K562 (cell line): Measurements from ENCODE around the gene HIVEP3. TPM values are rescaled to one million over a fixed set of nuclear protein-coding genes. Genes with fewer than 3 reads are reported as not detected.

Experiments
- ATAC-seq: fragments of 200-7000 bp; cut with Tn5 transposase; 3 replicates; pipeline ENCODE4 v1.9.1; 2020; ENCODE audit warnings: moderate library complexity
- BruUV-seq: library from RNA; stranded (reverse); fragments of 400-500 nt; replicated peaks from 2 replicates; lab custom pipeline; 2021; lab: Mats Ljungman, UMichigan
- CTCF ChIA-PET: fragments of 300-600 bp; formaldehyde crosslinking; extraction: SDS; loops from one replicate; lab custom pipeline; 2021; ENCODE audit warnings: low intra/inter-chr PET ratio; lab: Yijun Ruan, JAX
- POLR2A ChIA-PET: fragments of 300-600, 350-650 bp; sonication (Branson Sonifier 250); formaldehyde crosslinking; extraction: SDS; loops from one replicate; lab custom pipeline; 2021; ENCODE audit warnings: antibody characterized with exemption, inconsistent platforms; lab: Yijun Ruan, JAX
- DNase-seq, 4 experiments: peaks; one replicate each; pipeline versions ENCODE4 v3.0.0 to v3.0.0-alpha.2; 2011 to 2018; ENCODE audit warnings: low spot score in 3 of 4, mixed read lengths in 3 of 4; ENCODE audit errors: extremely low read depth in 1 of 4
- FAIRE-seq: peaks from 2 replicates; lab custom pipeline; 2011; peaks lifted over from hg19 to GRCh38; lab: Jason Lieb, UNC
- H2AFZ ChIP-seq: 2 replicates; pipeline ENCODE4 v1.6.0; 2011; ENCODE audit warnings: low read depth, low read length, control low read depth, inconsistent platforms
- H3K27ac ChIP-seq: fragments of 200-600 bp; 3 replicates; pipeline ENCODE4 v1.8.0; 2011; ENCODE audit warnings: low read depth, mild to moderate bottlenecking, control low read depth, inconsistent platforms, low read length, moderate library complexity, mixed read lengths; ENCODE audit errors: extremely low read depth
- H3K27me3 ChIP-seq, 2 experiments: fragments of 300-600 bp in 1 of 2; 2 replicates in 1 of 2; 3 replicates in 1 of 2; pipeline versions ENCODE4 v1.6.0 to v1.8.0; 2011; ENCODE audit warnings: inconsistent platforms in 2 of 2, low read length in 2 of 2, mild to moderate bottlenecking in 1 of 2, mixed read lengths in 1 of 2, moderate library complexity in 1 of 2; ENCODE audit not compliant: control insufficient read depth in 2 of 2, insufficient read depth in 2 of 2
- H3K36me3 ChIP-seq: fragments of 300-600 bp; 3 replicates; pipeline ENCODE4 v1.8.0; 2011; ENCODE audit warnings: mild to moderate bottlenecking, low read length, inconsistent platforms; ENCODE audit not compliant: control insufficient read depth, insufficient read depth
- H3K4me1 ChIP-seq, 2 experiments: fragments of 200-600 bp in 1 of 2; replicated peaks in 1 of 2; 2 replicates in 1 of 2; 3 replicates in 1 of 2; pipeline versions ENCODE4 v1.5.1 to v1.8.0; 2011; ENCODE audit warnings: inconsistent platforms in 2 of 2, low read length in 2 of 2, mild to moderate bottlenecking in 1 of 2, mixed read lengths in 1 of 2, moderate library complexity in 1 of 2; ENCODE audit not compliant: control insufficient read depth in 2 of 2, insufficient read depth in 2 of 2
- H3K4me2 ChIP-seq: 2 replicates; pipeline ENCODE4 v1.6.1; 2011; ENCODE audit warnings: low read length, control low read depth, inconsistent platforms, mixed read lengths; ENCODE audit not compliant: insufficient read depth
- H3K4me3 ChIP-seq: fragments of 200-600 bp; sonication (generic), shearing (Covaris generic); 2 replicates; pipeline ENCODE4 v1.5.1; 2016; ENCODE audit warnings: control low read depth, inconsistent platforms
- H3K79me2 ChIP-seq: fragments of 200-600 bp; 3 replicates; pipeline ENCODE4 v1.8.0; 2011; ENCODE audit warnings: low read length, inconsistent platforms; ENCODE audit not compliant: control insufficient read depth, insufficient read depth
- H3K9ac ChIP-seq, 2 experiments: 2 replicates each; pipeline versions ENCODE4 v1.6.0 to v1.6.1; 2011; ENCODE audit warnings: low read depth in 2 of 2, low read length in 2 of 2, control low read depth in 1 of 2, inconsistent platforms in 1 of 2, mild to moderate bottlenecking in 1 of 2, mixed read lengths in 1 of 2; ENCODE audit not compliant: insufficient read depth in 1 of 2
- H3K9me1 ChIP-seq: one replicate; pipeline ENCODE4 v1.6.0; 2011; ENCODE audit warnings: inconsistent platforms, mild to moderate bottlenecking, low read length, moderate library complexity; ENCODE audit not compliant: control insufficient read depth, insufficient read depth
- H3K9me3 ChIP-seq: replicated peaks from 2 replicates; pipeline ENCODE4 v1.5.1; 2011; ENCODE audit warnings: low read depth, low read length, inconsistent platforms; ENCODE audit not compliant: control insufficient read depth, insufficient read depth
- H4K20me1 ChIP-seq: replicated peaks from 2 replicates; pipeline ENCODE4 v1.6.1; 2011; ENCODE audit warnings: low read length, inconsistent platforms, mixed read lengths; ENCODE audit not compliant: control insufficient read depth, insufficient read depth
- ATF3 ChIP-seq, 2 experiments: fragments of 450-650 bp in 1 of 2; sonication (generic) in 1 of 2; formaldehyde crosslinking in 1 of 2; IDR thresholded peaks in 1 of 2; conservative IDR thresholded peaks in 1 of 2; 2 replicates each; pipeline versions ENCODE4 v1.6.1 to v1.8.1; 2016 to 2023; ENCODE audit warnings: mild to moderate bottlenecking in 2 of 2, moderate library complexity in 2 of 2, inconsistent platforms in 1 of 2, missing genetic modification reagents in 1 of 2
- BACH1 ChIP-seq: fragments of 200-800 bp; sonication (Bioruptor generic); IDR thresholded peaks from 2 replicates; pipeline ENCODE4 v1.6.1; 2016; ENCODE audit warnings: missing genetic modification characterization, missing compliant biosample characterization
- PTRF ChIP-seq: fragments of 450-650 bp; IDR thresholded peaks from 2 replicates; pipeline ENCODE4 v1.6.1; 2016; ENCODE audit warnings: mild to moderate bottlenecking, missing genetic modification characterization, missing compliant biosample characterization
- TAF9B ChIP-seq: fragments of 450-650 bp; IDR thresholded peaks from 2 replicates; pipeline ENCODE4 v1.6.1; 2018; ENCODE audit warnings: mild to moderate bottlenecking; ENCODE audit not compliant: partially characterized antibody
- ZNF121 ChIP-seq: sonication (generic); formaldehyde crosslinking; conservative IDR thresholded peaks from 2 replicates; pipeline ENCODE4 v1.8.0; 2022; ENCODE audit warnings: missing genetic modification reagents
- ZNF175 ChIP-seq: fragments of 200-800 bp; sonication (Bioruptor generic); IDR thresholded peaks from 2 replicates; pipeline ENCODE4 v1.6.1; 2016; ENCODE audit warnings: low read depth, mild to moderate bottlenecking, missing genetic modification characterization, missing compliant biosample characterization
- ZNF354B ChIP-seq: fragments of 250-450 bp; sonication (Bioruptor Pico); IDR thresholded peaks from 2 replicates; pipeline ENCODE4 v1.4.0; 2020
- WGBS: fragments of 100-300 bp; shearing (Covaris generic); methylation state at CpG from one replicate; pipeline ENCODE4 v1.1.6; 2016; ENCODE audit warnings: low coverage, mixed read lengths; ENCODE audit not compliant: insufficient coverage; ENCODE audit errors: missing lambda C conversion rate; 5-methylcytosine and 5-hydroxymethylcytosine counted together
- in situ Hi-C: fragments of 300-500 bp; cut with MboI; formaldehyde crosslinking; loops from 4 replicates; pipeline ENCODE4 v1.15.0; 2018; ENCODE audit warnings: inconsistent platforms, mixed read lengths
- intact Hi-C: fragments of 100-400 bp; cut with micrococcal nuclease; formaldehyde crosslinking; loops from 2 replicates; pipeline ENCODE4 v1.14.2; 2022
- polyA plus RNA-seq, 8 experiments: library from polyadenylated mRNA; depleted of rRNA in 4 of 8; stranded (reverse) in 5 of 8; unstranded in 3 of 8; fragments of >200 nt; fragmentation: Nextera tagmentation in 2 of 8; fragmentation: Illumina TruSeq in 1 of 8; extraction: Ambion mirVana in 2 of 8; extraction: Trizol in 1 of 8; gene quantifications; 2 replicates each; pipeline versions ENCODE4 v1.2.1 to v1.2.3, GENCODE V29; 2011 to 2014; ENCODE audit warnings: inconsistent platforms in 1 of 8, missing spikeins in 1 of 8
- total RNA-seq, 7 experiments: library from RNA; depleted of rRNA in 6 of 7; stranded (reverse); fragments of >200 nt in 6 of 7; fragmentation: Illumina TruSeq in 2 of 7; extraction: Trizol in 2 of 7; gene quantifications; 2 replicates each; pipeline versions ENCODE4 v1.2.1 to v1.2.3, GENCODE V29; 2011 to 2021; ENCODE audit warnings: low replicate concordance in 1 of 7
- TF ChIP-seq, protein P1 (sequence below): fragments of 250-450 bp; sonication (Bioruptor Pico); IDR thresholded peaks from 2 replicates; pipeline ENCODE4 v1.8.0; 2021; ENCODE audit warnings: borderline replicate concordance, mild to moderate bottlenecking, moderate library complexity; ENCODE audit not compliant: poor library complexity, severe bottlenecking

HIVEP3 gene
- total and polyA plus RNA-seq, 9 of the 15 experiments (the other 6 are each of a cell fraction or from before 2014, with no cell fraction given), result 0.09 to 0.58 (median 0.34) TPM; not detected in 1

DNA sequence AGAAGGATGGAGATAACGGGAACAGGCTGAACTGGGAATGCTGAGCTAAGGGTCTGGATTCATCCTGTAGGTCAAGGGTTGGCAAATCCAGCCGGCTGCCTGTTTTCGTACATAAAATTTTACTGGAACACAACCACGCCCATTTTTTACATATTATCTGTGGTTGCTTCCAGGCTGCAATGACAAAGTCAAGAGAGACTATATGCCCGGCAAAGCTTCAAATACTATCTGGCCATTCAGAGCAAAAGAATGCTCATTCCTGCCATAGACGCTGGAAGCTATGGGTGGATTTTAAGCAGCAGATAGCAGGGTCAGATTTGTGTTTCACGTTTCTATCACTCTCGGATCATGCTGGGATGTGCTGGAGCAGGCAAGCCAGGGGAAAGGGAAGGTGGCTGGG, 296.3 kb downstream of the HIVEP3 start:
- CTCF ChIA-PET, result no interaction called here
- DNase-seq (no peak), FAIRE-seq (no peak), ATAC-seq (no peak)
- Histone ChIP-seq H3K4me3 (no peak overlapping the region), H3K27me3 (peaks cover 8 to 53% of the 10 kb centered on the region in 2 experiments), H3K36me3 (no peaks in the 10 kb centered on the region), H3K4me1 (no peaks in the 10 kb centered on the region), H3K27ac (no peak overlapping the region), H3K9me3 (no peaks in the 10 kb centered on the region), H3K4me2 (no peak overlapping the region), H2AFZ (no peak overlapping the region), H3K9me1 (no peaks in the 10 kb centered on the region), H4K20me1 (peaks cover 9% of the 10 kb centered on the region; the same call in 1 of the 2 replicates), H3K79me2 (no peaks in the 10 kb centered on the region), H3K9ac (no peak overlapping the region)
- 0% methylated on average over 8 of the region's 8 CpGs for WGBS
- TF ChIP-seq, protein P1, sequence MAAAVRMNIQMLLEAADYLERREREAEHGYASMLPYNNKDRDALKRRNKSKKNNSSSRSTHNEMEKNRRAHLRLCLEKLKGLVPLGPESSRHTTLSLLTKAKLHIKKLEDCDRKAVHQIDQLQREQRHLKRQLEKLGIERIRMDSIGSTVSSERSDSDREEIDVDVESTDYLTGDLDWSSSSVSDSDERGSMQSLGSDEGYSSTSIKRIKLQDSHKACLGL (CRISPR knock-in tag), result no peak
- TF ChIP-seq ZNF354B (CRISPR knock-in tag), result no peak
- intact Hi-C loops, result no loop called here
- POLR2A ChIA-PET, result interaction anchor here (1.0 kb wide), 1 partner anchor 33 kb away, joined by 5 read pairs; no protein-coding TSS in a partner anchor
- no TSS peak for BruUV-seq
- in situ Hi-C loops, result no loop called here

DNA sequence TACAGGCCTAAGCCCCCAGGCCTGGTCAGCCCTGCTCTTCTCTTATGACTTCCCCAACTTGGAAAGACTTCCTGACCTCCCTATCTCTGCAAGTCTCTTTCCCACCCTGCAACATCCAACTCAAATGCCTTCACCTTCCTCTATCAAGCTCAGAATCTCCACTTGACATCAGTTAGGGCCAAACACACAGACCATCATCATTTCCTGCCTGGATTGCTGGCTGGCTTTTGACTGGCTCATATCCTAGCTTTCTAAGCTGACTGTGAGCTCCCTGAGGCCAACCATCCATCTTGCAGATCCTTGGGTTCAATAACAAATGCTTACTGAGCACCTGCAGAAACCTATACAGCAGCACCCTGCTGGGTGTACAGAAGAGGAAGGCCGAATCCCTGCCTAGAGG, 296.9 kb downstream of the HIVEP3 start:
- CTCF ChIA-PET, result no interaction called here
- WGBS, result 0% methylated on average over 1 of the region's 1 CpG
- TF ChIP-seq PTRF (tag) (no peak), BACH1 (tag) (no peak), ATF3 (IDR thresholded peaks at IDR 0.05) (no peak), ATF3 (CRISPR knock-in tag; conservative IDR thresholded peaks at IDR 0.05) (no peak), ZNF175 (CRISPR knock-in tag) (no peak), TAF9B (no peak), ZNF121 (CRISPR knock-in tag) (no peak)
- no peak overlapping the region for H3K9ac ChIP-seq
- DNase-seq, result no peak
- H3K79me2 ChIP-seq, result no peaks in the 10 kb centered on the region
- BruUV-seq, result no TSS peak
- H3K4me3 ChIP-seq, result no peak overlapping the region
- in situ Hi-C loops, result no loop called here
- no peaks in the 10 kb centered on the region for H3K36me3 ChIP-seq
- no peak overlapping the region for H2AFZ ChIP-seq
- H3K4me1 ChIP-seq, result no peaks in the 10 kb centered on the region
- ATAC-seq, result no peak
- FAIRE-seq, result no peak
- H3K4me2 ChIP-seq, result no peak overlapping the region
- peaks cover 10 to 50% of the 10 kb centered on the region in 2 experiments for H3K27me3 ChIP-seq
- no peaks in the 10 kb centered on the region for H3K9me1 ChIP-seq
- no peaks in the 10 kb centered on the region for H3K9me3 ChIP-seq
- POLR2A ChIA-PET, result interaction anchor here (1.0 kb wide), 1 partner anchor 32 kb away, joined by 5 read pairs; no protein-coding TSS in a partner anchor
- intact Hi-C loops, result no loop called here
- H3K27ac ChIP-seq, result no peak overlapping the region
- H4K20me1 ChIP-seq, result peaks cover 11% of the 10 kb centered on the region; the same call in 1 of the 2 replicates
